Renal pelvis (tissue), 4 donors: ENCODE results near the gene TMEM266. TPM values are rescaled to one million over a fixed set of nuclear protein-coding genes. Genes with fewer than 3 reads are reported as not detected.

Experiments used
- DNase-seq: peaks from one replicate; pipeline ENCODE4 v3.0.0-alpha.2; 2013
- polyA plus RNA-seq, 3 donors: library from polyadenylated mRNA; unstranded; fragments of 120-200 nt; gene quantifications; one replicate each; pipeline ENCODE4 v1.2.1, GENCODE V29; 2013; ENCODE audit not compliant: insufficient read length in 3 of 3

The TMEM266 gene
- polyA plus RNA-seq, 3 donors: 13.0 to 15.2 (median 13.3) TPM

- no peak for DNase-seq
These were observed 174.6 kb downstream of the TMEM266 start for GRCh38 chr15:76234337-76234889.

GRCh38 chr15:76235186-76235826 is 175.5 kb downstream of the TMEM266 start:
- DNase-seq: peak; percentile 42

- DNase-seq: no peak
These were observed 176.6 kb downstream of the TMEM266 start for GRCh38 chr15:76236350-76236749.

GRCh38 chr15:76239786-76240185 is 180.0 kb downstream of the TMEM266 start:
- DNase-seq: no peak

- no peak for DNase-seq
These were observed 185.4 kb downstream of the TMEM266 start for GRCh38 chr15:76245072-76245610.

GRCh38 chr15:76251717-76252116 is 191.9 kb downstream of the TMEM266 start:
- DNase-seq: no peak

GRCh38 chr15:76252249-76252648 is 192.5 kb downstream of the TMEM266 start:
- DNase-seq: no peak

- no peak for DNase-seq
These were observed 194.1 kb downstream of the TMEM266 start for GRCh38 chr15:76253691-76254473.

Other genes starting within 250 kb of the TMEM266 start
- gene UBE2Q2, start 216.5 kb upstream of the TMEM266 start, polyA plus RNA-seq: 10 to 100 TPM; 40.8 to 44.8 (median 43.4) TPM
- gene FBXO22, start 156.1 kb upstream of the TMEM266 start, polyA plus RNA-seq: 10 to 100 TPM; 48.5 to 55.0 (median 50.7) TPM
- 1 to 10 TPM; 4.3 to 10.0 (median 8.3) TPM for gene NRG4, start 47.6 kb upstream of the TMEM266 start, polyA plus RNA-seq